SK-N-SH treated with all-trans-retinoic acid at 6 μM for 48 hours (cell line): ENCODE results near the gene CFAP210.
A peak's percentile ranks its signal among the peaks of the same experiment; 100 is the strongest.

Source experiments
- ATAC-seq: fragments of 200-7000 bp; cut with Tn5 transposase; 3 replicates; pipeline ENCODE4 v1.9.1; 2020; ENCODE audit warnings: mild to moderate bottlenecking, moderate library complexity
- ARNTL ChIP-seq: fragments of 450-650 bp; formaldehyde crosslinking; IDR thresholded peaks from 2 replicates; pipeline ENCODE4 v1.5.0; 2020; ENCODE audit warnings: low read depth, mild to moderate bottlenecking, moderate library complexity, borderline replicate concordance
- BACH2 ChIP-seq: fragments of 250-450 bp; sonication (Bioruptor Pico); IDR thresholded peaks from 2 replicates; pipeline ENCODE4 v1.9.0; 2021; ENCODE audit warnings: mild to moderate bottlenecking, borderline replicate concordance
- CSDC2 ChIP-seq: fragments of 250-450 bp; sonication (Bioruptor Pico); IDR thresholded peaks from 2 replicates; pipeline ENCODE4 v1.5.0; 2020; ENCODE audit warnings: mild to moderate bottlenecking, moderate library complexity
- ESRRG ChIP-seq: fragments of 250-450 bp; sonication (Bioruptor Pico); IDR thresholded peaks from 2 replicates; pipeline ENCODE4 v1.6.1; 2021; ENCODE audit warnings: mild to moderate bottlenecking
- GLIS3 ChIP-seq: fragments of 250-450 bp; sonication (Bioruptor Pico); IDR thresholded peaks from 2 replicates; pipeline ENCODE4 v1.5.0; 2020; ENCODE audit warnings: mild to moderate bottlenecking, moderate library complexity
- ISL1 ChIP-seq: fragments of 250-450 bp; sonication (Bioruptor Pico); IDR thresholded peaks from 2 replicates; pipeline ENCODE4 v2.1.2; 2022; ENCODE audit warnings: mild to moderate bottlenecking, moderate library complexity
- OSR1 ChIP-seq: fragments of 250-450 bp; sonication (Bioruptor Pico); IDR thresholded peaks from 2 replicates; pipeline ENCODE4 v1.8.0; 2022; ENCODE audit warnings: moderate library complexity, mild to moderate bottlenecking, inconsistent platforms
- POU6F1 ChIP-seq: fragments of 250-450 bp; sonication (Bioruptor Pico); IDR thresholded peaks from 2 replicates; pipeline ENCODE4 v1.8.0; 2021; ENCODE audit warnings: low read depth, mild to moderate bottlenecking, moderate library complexity, borderline replicate concordance
- PPARA ChIP-seq: fragments of 250-450 bp; sonication (Bioruptor Pico); IDR thresholded peaks from 2 replicates; pipeline ENCODE4 v1.5.0; 2020; ENCODE audit warnings: mild to moderate bottlenecking, borderline replicate concordance
- RARB ChIP-seq: fragments of 250-450 bp; sonication (Bioruptor Pico); IDR thresholded peaks from 2 replicates; pipeline ENCODE4 v1.8.0; 2021; ENCODE audit warnings: mild to moderate bottlenecking, moderate library complexity
- SNAI2 ChIP-seq: fragments of 250-450 bp; sonication (Bioruptor Pico); IDR thresholded peaks from 2 replicates; pipeline ENCODE4 v1.5.0; 2020; ENCODE audit warnings: mild to moderate bottlenecking, moderate library complexity
- TCF4 ChIP-seq: fragments of 250-450 bp; sonication (Bioruptor Pico); IDR thresholded peaks from 2 replicates; pipeline ENCODE4 v1.8.0; 2021; ENCODE audit warnings: mild to moderate bottlenecking, moderate library complexity, borderline replicate concordance
- TOX ChIP-seq: fragments of 250-450 bp; sonication (Bioruptor Pico); IDR thresholded peaks from 2 replicates; pipeline ENCODE4 v1.8.0; 2021; ENCODE audit warnings: mild to moderate bottlenecking, moderate library complexity, borderline replicate concordance
- TSHZ2 ChIP-seq: fragments of 250-450 bp; sonication (Bioruptor Pico); IDR thresholded peaks from 2 replicates; pipeline ENCODE4 v1.5.0; 2020; ENCODE audit warnings: mild to moderate bottlenecking, moderate library complexity
- ZC3H10 ChIP-seq: fragments of 250-450 bp; sonication (Bioruptor Pico); IDR thresholded peaks from 2 replicates; pipeline ENCODE4 v1.5.1; 2021; ENCODE audit warnings: mild to moderate bottlenecking, moderate library complexity
- ZFP3 ChIP-seq: fragments of 250-450 bp; sonication (Bioruptor Pico); IDR thresholded peaks from 2 replicates; pipeline ENCODE4 v1.5.0; 2020; ENCODE audit warnings: mild to moderate bottlenecking, moderate library complexity
- ZFP30 ChIP-seq: fragments of 450-650 bp; formaldehyde crosslinking; IDR thresholded peaks from 2 replicates; pipeline ENCODE4 v1.5.0; 2022; ENCODE audit warnings: mild to moderate bottlenecking, moderate library complexity
- ZNF565 ChIP-seq: fragments of 450-650 bp; formaldehyde crosslinking; conservative IDR thresholded peaks from 2 replicates; pipeline ENCODE4 v1.5.0; 2020; ENCODE audit warnings: low read depth, mild to moderate bottlenecking, moderate library complexity
- ZNF70 ChIP-seq: fragments of 450-650 bp; formaldehyde crosslinking; IDR thresholded peaks from 2 replicates; pipeline ENCODE4 v1.5.0; 2020; ENCODE audit warnings: mild to moderate bottlenecking, moderate library complexity
- ZNF8 ChIP-seq: fragments of 450-650 bp; formaldehyde crosslinking; IDR thresholded peaks from 2 replicates; pipeline ENCODE4 v1.5.0; 2020; ENCODE audit warnings: mild to moderate bottlenecking, moderate library complexity
- TF ChIP-seq, protein P1 (sequence below): fragments of 250-450 bp; sonication (Bioruptor Pico); IDR thresholded peaks from 2 replicates; pipeline ENCODE4 v1.8.0; 2020; ENCODE audit warnings: mild to moderate bottlenecking, moderate library complexity, borderline replicate concordance
- TF ChIP-seq, protein P2 (sequence below): fragments of 250-450 bp; sonication (Bioruptor Pico); IDR thresholded peaks from 2 replicates; pipeline ENCODE4 v1.5.1; 2020; ENCODE audit warnings: low read depth, mild to moderate bottlenecking, moderate library complexity
- TF ChIP-seq, protein P3 (sequence below): fragments of 250-450 bp; sonication (Bioruptor Pico); IDR thresholded peaks from 2 replicates; pipeline ENCODE4 v1.5.1; 2021; ENCODE audit warnings: mild to moderate bottlenecking, moderate library complexity

CFAP210 gene

GRCh38 chr2:169709331-169709730, 15.1 kb upstream of the CFAP210 start:
- ATAC-seq: no peak
- no peak for TF ChIP-seq ZFP30
- TF ChIP-seq, all 23 proteins: peak for 0

GRCh38 chr2:169707626-169708025, 13.4 kb upstream of the CFAP210 start:
- no peak for ATAC-seq
- no peak for TF ChIP-seq ZC3H10 (CRISPR knock-in tag)

GRCh38 chr2:169705927-169706326, 11.7 kb upstream of the CFAP210 start:
- ATAC-seq: peak; percentile 82
- TF ChIP-seq GLIS3 (CRISPR knock-in tag) (no peak), TSHZ2 (no peak), ARNTL (CRISPR knock-in tag) (no peak), ZFP30 (no peak), RARB (CRISPR knock-in tag) (no peak), TOX (no peak), ZNF565 (CRISPR knock-in tag) (no peak), ZC3H10 (CRISPR knock-in tag) (no peak), SNAI2 (CRISPR knock-in tag) (no peak), ZNF8 (CRISPR knock-in tag) (no peak), ISL1 (CRISPR knock-in tag) (peak; percentile 97), BACH2 (no peak), OSR1 (no peak), TCF4 (CRISPR knock-in tag) (peak; percentile 74), POU6F1 (CRISPR knock-in tag) (no peak), ESRRG (no peak), CSDC2 (CRISPR knock-in tag) (no peak), ZNF70 (CRISPR knock-in tag) (no peak), ZFP3 (no peak), PPARA (CRISPR knock-in tag) (no peak)
- TF ChIP-seq, protein P1, sequence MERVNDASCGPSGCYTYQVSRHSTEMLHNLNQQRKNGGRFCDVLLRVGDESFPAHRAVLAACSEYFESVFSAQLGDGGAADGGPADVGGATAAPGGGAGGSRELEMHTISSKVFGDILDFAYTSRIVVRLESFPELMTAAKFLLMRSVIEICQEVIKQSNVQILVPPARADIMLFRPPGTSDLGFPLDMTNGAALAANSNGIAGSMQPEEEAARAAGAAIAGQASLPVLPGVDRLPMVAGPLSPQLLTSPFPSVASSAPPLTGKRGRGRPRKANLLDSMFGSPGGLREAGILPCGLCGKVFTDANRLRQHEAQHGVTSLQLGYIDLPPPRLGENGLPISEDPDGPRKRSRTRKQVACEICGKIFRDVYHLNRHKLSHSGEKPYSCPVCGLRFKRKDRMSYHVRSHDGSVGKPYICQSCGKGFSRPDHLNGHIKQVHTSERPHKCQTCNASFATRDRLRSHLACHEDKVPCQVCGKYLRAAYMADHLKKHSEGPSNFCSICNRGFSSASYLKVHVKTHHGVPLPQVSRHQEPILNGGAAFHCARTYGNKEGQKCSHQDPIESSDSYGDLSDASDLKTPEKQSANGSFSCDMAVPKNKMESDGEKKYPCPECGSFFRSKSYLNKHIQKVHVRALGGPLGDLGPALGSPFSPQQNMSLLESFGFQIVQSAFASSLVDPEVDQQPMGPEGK (CRISPR knock-in tag): no peak
- TF ChIP-seq, protein P2, sequence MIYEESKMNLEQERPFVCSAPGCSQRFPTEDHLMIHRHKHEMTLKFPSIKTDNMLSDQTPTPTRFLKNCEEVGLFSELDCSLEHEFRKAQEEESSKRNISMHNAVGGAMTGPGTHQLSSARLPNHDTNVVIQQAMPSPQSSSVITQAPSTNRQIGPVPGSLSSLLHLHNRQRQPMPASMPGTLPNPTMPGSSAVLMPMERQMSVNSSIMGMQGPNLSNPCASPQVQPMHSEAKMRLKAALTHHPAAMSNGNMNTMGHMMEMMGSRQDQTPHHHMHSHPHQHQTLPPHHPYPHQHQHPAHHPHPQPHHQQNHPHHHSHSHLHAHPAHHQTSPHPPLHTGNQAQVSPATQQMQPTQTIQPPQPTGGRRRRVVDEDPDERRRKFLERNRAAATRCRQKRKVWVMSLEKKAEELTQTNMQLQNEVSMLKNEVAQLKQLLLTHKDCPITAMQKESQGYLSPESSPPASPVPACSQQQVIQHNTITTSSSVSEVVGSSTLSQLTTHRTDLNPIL: peak; percentile 72; the same call in 1 of the 2 replicates
- TF ChIP-seq, protein P3, sequence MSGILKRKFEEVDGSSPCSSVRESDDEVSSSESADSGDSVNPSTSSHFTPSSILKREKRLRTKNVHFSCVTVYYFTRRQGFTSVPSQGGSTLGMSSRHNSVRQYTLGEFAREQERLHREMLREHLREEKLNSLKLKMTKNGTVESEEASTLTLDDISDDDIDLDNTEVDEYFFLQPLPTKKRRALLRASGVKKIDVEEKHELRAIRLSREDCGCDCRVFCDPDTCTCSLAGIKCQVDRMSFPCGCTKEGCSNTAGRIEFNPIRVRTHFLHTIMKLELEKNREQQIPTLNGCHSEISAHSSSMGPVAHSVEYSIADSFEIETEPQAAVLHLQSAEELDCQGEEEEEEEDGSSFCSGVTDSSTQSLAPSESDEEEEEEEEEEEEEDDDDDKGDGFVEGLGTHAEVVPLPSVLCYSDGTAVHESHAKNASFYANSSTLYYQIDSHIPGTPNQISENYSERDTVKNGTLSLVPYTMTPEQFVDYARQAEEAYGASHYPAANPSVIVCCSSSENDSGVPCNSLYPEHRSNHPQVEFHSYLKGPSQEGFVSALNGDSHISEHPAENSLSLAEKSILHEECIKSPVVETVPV (CRISPR knock-in tag): peak; percentile 41; the same call in 1 of the 2 replicates
